Stimulated activated CD4-positive, alpha-beta T cell treated with anti-CD3 and anti-CD28 coated beads, Interleukin-4, amount 100 ng/mL, for 4 hours (primary cell): ENCODE results near the gene LRIT2.
A peak's percentile ranks its signal among the peaks of the same experiment; 100 is the strongest.

Source experiments
- DNase-seq, 2 experiments: peaks; one replicate each; pipeline ENCODE4 v3.0.0-alpha.2; 2020

Gene LRIT2, protein sequence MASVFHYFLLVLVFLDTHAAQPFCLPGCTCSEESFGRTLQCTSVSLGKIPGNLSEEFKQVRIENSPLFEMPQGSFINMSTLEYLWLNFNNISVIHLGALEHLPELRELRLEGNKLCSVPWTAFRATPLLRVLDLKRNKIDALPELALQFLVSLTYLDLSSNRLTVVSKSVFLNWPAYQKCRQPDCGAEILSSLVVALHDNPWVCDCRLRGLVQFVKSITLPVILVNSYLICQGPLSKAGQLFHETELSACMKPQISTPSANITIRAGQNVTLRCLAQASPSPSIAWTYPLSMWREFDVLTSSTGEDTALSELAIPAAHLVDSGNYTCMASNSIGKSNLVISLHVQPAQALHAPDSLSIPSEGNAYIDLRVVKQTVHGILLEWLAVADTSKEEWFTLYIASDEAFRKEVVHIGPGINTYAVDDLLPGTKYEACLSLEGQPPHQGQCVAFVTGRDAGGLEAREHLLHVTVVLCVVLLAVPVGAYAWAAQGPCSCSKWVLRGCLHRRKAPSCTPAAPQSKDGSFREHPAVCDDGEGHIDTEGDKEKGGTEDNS

DNA sequence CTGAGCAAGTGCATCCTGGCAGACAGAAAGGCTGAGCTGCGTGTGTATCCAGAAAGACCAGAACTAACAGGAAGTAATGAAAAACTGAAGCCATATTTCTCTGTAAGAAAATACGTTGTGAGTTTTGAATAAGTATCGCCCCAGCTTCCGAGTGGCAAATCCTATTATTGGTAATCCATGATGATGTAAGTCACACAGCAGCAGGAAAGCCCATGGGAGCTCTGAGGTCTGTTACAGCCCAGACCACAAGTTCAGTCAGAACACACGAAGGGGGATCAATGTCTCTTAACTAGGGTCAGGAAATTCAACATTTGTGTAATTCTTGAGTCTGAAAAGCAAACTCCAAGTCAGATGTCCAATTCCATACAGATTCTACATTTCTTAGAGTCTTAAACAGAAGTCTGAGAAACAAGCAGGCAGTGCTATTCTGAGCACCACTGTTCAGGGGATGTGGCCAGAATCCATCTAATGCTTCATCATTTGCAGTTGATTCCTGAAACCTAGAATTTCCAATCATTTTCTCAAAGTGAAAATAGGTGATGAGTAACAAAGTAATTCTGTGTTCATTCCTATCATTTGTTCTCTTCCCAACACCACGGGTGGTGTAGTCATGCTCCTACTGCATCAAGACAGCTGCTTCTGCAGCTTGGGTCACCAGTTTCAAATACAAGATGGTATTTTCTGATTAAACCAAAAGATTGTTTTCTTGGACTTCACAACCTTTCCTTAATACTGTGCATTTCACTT is at the start of gene LRIT2:
Gene LRIT2, minus strand, starts transcription at position 118 of the 747 bp plus-strand sequence. Its CDS starts 24 bp downstream, at position 94.
- no peak for DNase-seq

DNA sequence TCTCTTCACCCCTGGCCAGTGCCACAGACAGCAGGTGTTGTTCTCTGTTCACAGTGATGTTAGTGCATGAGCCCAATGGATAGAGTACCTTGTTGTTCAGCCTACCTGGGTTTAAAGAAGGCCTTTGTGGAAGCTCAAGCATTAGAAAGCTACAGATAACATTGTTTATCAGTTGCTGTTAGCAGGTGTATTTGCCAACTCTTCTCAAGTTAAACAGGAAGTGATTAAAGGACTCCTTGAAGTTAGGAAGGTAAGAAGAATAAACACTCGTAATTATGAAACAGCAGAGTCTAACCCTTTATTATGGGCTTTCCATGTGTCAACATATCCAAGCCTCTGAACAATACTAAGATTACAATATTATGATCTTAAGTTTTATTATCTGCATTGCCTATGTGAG is 45.4 kb upstream of the LRIT2 start:
- no peak for DNase-seq

DNA sequence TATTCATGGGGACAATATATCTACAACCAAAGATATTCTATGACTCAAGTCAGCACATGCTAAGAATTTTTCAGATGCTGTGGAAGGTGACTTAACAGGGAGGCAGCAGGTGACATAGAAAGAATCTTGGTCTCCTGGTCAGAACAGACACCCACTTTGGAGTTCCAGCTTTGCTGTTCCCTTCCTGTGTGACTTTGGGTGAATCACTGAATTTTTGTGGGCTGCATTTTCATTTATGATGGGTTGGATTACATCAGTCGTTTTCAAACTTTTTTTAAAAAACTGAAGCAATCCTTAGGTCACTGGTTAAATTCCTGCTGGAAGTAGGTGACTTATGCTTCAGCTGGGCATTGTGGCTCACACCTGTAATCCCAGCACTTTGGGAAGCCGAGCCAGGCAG is 44.4 kb upstream of the LRIT2 start:
- no peak for DNase-seq

DNA sequence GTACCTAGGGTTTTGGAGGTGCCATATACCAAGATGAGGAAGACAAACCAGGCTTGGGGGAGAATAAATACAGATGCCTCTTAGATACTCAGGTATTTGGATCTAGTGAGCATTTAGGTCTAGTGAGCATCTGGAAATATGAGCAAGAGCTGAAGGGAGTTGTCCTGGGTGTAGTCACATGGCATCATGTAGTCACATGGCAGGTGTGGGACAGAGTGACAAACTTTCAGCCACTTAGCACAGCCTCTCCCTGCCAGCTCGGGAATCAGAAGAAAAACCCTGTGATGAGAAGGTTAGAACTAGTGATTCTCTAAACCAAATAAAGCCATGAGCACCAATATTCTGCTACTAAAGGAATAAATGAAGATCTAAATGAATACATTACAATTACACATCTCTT is 43.8 kb upstream of the LRIT2 start:
- DNase-seq = no peak

DNA sequence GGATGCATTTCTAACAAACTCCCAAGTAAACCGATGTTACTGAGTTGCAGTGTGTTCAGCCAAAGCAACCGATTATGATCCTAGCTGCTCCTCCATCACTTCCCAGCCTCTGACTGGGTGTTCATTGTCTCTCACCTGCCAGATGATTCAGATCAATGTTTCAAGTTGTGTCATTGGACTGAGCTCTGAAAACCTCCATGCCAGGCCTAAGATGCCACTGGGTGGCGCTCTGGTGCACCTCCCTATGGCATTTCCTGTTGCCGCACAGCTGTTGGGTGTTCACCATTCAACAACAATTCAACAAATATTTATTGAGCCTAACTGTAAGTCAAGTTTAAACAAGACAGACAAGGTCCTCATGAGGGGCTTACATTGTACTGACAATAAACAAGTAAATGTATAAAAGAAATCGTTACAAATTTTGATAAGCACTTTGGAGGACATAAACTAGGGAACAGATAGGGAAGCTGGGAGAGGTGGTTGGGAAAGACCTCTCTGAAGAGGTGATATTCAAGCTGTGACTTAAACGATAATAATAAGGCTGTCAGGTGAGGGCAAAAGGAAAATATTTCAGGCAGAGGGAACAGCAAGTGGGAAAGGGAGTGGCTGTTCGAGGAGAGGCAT is 42.3 kb upstream of the LRIT2 start:
- peak; percentile 32 to 64 for DNase-seq

DNA sequence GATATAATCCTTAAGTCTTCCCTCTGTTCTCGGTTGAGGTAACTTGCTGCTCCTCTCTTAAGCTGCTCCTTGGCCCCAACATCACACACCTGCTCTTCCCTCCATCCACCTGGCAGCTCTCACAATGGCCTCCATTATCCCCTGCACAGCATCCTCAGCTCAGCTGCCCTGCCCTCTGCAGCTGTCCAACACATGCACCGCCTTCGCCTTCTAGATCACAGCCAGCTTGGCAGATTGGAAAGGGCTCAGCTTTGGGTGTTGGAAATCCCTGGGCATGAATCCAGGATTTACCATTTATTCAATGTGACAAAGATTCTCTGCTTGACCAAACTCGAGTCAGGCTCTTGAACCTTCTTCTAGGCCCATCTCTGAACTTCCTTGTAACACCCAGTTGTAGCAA is 40.1 kb upstream of the LRIT2 start:
- DNase-seq = no peak

DNA sequence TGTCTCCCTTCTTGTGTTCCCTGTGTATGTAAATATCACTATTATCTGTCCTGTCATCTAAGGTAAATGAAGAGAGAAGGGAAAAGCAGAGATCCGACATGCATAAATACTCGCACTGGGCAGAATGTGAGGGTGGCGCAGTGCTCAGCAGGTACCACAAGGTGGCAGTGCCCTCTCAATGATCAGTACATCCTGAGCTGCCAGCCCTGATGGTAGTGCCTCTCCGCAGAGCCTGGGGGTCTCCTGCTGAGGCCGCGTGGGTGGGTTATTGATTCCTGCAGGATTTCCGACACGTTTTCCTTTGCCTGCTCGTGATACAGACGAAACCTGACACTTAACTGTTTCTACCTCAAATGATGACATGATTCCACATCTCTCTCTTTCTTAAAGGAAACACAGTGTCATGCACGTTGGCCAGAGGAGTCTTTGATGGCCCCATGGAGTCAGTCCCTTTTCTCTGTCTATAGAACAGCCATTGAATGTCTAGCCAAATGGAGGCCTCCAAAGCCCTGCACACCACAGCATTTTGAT is 39.3 kb upstream of the LRIT2 start:
- peak; percentile 53 to 66 for DNase-seq

DNA sequence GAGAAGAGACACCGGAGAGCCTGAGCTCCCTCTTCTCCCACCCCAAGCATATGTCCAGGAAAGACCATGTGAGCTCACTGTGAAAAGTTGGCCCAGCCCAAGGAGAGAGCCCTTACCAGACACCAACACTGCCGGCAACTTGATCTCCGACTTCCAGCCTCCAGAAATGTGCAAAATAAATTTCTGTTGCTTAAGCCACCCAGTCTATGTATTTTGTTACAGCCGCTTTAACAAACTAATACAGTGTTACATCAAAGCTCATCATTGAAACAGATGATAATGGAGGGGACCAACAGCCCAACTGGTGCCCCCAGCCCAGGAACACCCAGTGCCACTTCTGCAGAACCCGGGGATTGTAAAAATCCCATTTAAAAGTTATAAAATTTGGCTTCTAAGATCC is 38.4 kb upstream of the LRIT2 start:
- DNase-seq = no peak

DNA sequence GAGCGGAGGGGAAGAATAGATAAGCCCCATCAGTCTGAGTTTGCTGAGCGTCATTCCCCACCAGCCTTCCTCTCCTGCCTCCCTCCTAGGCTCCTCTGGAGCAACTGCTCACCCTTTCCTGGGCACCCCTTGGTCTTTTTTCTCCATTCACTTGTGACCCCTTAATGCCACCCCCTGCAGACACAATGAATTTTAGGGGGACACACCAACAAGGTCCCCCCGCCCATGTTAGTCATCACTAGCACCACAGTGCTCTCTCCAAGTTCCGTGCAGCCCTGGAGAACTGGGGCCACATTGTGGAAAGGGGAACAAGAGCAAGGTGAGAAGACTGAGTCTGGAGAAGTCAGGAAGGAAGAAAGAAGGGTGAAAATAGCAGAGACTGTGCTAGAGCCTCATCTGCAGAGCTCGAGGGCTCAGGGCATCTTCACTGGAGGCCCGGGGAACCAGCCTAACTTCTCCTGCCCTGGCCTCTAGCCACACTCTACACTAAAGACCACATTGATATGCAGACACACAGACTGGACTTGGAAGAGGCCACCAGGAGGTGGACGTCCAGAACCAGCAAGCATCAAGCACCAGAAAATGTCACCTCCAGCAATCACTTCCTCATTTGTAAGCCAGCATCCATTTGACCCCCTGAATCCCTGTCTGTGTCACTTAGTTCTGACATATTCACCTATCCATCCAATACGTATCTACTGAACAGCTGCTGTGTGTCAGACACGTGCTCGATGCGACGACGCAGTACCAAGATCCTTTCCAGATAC is 37.0 kb upstream of the LRIT2 start:
- no peak for DNase-seq

DNA sequence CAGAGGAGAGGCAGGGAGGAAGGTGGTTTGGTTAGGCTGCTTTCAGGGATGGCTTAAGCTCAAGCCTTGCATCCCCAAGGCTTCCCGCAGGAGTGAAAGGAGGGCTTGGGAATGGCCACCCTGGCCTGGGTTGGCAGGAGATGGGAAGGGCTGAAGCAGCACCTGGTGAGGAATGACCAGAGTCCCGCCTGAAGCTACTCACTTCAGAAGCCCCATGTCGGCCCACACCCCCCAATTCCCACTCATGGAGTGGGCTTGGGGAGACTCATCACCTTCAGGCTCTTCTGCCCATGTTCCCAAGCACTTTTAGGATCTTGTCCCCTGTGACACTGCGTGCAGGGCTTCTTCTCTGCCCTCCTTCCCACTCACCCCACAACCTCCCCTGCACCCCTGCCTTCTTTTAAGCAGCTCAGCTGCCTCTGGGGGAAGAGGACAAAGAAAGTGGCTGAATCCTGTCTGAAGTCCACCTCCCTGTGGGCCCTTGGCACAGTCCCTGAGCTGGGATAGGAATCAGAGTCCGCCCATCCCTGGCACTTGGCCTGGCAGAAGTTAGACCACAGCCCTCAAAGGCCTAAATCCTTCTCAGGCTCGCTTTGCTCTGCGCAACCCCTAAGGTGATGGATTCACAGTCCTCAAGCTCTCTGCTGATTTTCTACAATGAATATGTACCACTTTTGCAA is 36.0 kb upstream of the LRIT2 start:
- no peak for DNase-seq

DNA sequence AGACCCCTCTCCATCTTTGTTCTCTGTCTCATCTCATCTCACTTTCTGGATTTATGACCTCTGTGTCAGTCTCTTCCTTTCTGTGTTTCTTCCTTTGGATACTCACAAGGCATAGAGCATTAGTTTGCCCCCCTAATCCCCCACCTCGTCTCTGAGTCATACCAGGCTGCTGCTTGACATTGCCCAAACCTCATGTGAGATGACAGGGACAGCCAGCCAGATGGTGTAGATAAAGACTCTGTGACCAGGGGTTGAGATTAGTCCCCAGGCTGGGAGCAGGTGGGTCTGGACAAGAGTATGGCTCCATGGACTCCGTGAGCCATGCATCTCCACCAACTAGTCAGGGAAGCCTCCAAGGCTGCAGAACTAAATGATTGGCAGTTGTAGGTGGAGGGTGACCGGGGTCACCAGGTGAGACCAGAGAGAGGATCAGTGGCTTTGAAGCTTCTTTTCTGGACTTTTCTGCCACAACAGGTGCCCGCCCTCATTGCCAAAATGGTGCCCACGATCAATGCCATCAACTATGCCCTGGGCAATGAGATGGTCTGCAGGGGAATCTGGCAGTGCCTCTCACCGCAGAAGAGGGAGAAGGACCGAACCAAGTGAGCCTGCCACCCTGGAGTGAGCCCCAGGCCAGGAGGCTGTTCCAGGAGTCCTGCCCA is 32.8 kb upstream of the LRIT2 start:
- no peak for DNase-seq

DNA sequence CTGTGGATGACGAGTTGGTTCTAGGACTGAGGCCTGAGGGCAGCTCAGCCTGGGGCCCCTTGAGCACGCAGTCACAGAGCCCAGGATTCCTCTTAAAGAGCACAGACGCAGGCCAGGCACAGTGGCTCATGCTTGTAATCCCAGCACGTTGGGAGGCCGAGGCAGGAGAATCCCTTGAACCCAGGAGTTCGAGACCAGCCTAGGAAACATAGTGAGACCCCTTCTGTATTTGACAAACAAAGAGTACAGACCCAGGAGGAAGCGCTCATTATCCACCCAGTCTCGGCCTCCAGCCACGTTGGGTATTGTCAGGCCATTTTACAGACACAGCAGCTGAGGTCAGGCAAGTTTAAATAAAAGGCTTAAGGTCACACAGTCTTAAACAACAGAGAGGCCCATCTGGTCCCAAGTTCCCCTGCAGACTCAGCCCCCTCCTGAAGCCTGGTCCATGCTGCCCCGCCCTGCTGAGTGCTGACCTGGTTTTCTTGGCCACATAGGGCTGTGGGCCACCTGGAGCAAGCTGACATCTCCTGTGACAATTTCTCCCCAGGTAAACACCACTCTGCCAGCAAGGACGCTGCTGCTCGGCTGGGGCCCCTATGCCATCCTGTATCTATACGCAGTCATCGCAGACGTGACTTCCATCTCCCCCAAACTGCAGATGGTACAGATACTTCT is 32.1 kb upstream of the LRIT2 start:
- DNase-seq = no peak

DNA sequence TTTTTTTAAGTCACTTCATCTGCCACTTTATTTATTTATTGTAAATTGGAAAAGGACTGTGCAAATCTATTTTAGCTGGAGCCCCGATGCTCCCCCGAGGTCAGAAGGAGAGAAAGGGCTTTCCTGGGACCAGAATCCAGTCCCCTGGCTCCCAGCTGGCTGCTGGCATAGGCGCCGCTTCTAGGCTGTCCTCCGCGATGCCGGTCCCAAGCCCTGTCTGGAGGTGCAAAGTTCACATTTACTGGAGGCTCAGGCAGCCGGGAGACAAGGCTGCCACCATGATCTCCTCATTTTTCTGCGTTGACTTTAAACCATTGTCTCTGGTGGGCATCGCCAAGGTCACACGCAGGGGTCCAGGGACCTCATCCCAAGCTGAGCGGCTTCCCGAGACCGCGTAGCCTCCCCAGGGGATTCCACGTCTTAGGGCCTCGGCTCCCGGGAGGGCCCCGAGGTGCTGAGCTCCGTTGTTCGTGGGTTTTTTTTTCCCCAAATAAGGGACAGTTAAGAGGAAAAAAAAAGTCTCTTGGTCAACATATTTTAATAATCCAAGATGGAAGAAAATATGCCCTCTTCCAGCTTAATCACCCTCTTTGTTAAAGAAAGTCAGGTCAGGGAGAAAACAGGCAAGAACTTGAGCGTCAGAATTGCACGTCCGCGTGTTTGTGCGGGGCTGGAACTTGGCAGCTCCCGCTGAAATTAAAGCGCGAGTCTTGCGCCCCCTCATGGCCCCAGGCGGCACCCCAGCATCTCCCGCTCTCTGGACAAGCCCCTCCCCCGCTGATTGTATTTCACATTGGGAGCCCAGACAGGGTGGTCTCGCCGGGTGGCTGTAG is 31.4 kb upstream of the LRIT2 start:
- peak in 1 of 2 experiments; percentile 42 for DNase-seq

DNA sequence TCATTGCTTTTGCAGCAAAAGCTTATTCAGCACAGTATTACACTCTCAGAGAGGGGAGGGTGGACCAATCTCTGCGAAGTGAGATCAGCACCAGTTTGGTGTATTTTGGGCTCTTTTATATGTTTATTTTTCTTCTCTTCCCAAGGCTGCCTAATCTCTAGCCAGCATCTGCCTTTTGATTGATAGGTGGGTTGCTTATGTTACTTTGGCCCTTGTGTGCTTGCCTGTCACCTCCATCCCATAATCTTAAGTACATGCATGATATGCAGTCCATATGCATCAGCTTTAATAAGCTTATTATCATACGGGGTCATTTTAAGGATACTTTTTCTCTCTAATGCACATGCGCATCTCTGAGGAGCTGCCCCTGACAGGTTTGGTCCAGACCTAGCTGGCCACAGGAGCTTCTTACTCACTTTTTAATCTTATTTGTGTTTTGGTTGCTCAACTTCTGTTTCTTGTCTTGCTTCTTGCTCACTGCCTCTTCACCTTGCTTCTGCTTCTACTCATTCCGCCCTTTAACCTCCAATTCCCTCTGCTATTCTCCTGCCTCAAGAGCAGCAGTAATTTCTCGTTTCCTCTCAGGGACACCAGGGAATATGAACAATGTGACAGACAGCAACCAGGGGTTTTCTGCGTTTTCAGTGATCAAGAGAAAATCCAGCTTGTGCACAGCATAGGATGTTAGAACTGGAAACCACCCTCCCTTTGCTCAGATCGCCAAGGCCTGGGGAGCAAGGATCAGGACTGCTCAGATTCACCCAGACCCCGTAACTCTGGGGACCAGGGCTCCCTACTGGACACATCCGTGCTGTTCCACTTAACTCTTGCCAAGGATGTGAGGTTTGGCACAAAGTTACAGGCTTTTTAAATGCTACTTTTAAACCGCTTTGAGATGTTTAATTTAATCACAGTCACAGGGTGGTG is 29.5 kb upstream of the LRIT2 start:
- no peak for DNase-seq

DNA sequence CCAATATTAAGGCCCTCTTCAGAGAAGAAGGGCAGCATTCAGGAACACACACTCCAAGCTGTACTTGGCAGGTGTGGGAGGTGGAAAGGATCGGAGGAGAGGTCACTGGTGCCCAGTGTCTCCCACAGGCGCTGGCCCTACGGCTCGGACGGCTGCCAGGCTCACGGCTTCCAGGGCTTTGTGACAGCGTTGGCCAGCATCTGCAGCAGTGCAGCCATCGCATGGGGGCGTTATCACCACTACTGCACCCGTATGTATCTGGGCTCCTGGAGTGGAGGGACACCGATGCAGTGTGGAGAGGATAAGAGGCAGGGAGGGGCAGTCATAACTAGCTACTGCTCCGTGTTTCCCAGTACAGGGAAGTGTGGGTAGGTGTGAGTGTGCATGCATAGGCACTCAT is 23.4 kb upstream of the LRIT2 start:
- DNase-seq = no peak

DNA sequence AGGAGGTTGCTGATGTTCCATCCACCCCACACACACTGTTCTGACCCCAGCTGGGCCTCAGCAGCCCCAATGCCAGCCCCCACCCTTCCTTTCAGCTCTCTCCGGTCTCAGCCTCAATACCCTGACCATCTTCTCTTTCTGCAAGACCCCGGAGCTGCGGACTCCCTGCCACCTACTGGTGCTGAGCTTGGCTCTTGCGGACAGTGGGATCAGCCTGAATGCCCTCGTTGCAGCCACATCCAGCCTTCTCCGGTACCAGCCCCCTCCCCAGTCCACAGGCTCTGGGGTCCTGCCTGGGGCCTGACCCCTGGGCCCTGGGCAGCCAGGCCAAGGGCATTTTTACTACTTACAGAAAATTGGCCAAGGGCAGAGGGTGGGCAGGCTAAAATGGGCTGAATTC is 22.2 kb upstream of the LRIT2 start:
- DNase-seq = no peak

DNA sequence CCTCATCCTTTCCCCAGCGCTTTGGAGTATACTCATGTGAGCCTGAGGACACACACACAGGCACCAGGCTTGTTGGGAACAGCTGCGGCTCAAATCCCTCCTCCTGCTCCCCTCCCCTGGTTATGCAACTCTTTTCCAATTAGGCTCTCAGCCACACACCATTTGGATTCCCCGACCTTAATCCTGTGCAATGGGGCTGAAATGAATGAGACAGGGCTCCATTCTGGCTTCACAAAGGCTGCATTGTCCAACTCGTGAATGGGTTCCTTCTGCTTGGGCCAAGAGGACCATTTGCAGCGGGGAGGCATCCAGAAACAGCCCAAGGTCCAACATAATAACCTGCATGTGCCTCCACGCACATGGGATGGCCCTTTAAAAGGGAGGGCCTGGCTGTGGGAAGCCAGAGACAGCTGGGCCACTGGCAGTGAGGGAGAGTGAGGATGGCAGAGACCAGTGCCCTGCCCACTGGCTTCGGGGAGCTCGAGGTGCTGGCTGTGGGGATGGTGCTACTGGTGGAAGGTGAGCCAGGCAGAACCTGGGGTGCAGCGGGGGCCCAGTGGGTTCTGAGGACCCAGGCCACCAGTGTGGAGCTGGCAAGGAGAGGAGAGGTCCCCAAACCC is 19.4 kb upstream of the LRIT2 start, which contains the start of gene RGR:
Gene RGR, plus strand, starts transcription at position 403 of the 620 bp plus-strand sequence. Its CDS starts 38 bp downstream, at position 441.
- no peak for DNase-seq

DNA sequence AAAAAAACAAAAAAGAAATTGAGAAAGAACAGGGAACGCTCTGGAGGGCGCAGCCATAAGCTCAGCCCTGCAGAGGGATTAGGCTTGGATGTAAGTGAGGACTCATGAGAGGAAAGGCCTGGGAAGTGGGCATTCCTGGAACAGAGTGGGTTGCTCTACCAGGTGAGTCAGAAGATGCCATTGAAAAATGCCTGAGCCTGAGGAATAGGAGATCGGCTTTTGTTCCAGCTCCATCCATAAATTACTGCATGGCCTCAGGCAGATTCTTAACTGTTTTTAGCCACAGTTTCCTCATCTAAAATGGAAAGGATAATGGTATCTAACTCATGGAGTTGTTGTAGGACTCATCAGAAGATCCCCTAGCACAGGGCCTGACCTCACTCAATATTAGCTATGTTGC is 18.4 kb upstream of the LRIT2 start:
- no peak for DNase-seq
